Lower leg skin (tissue), 3 donors: Measurements from ENCODE around the gene TMEM37.

Experiments used
- POLR2A ChIP-seq, 2 donors: fragments of 450-650 bp; IDR thresholded peaks; one replicate each; pipeline ENCODE4 v1.6.1; 2016 to 2017; ENCODE audit warnings: antibody characterized with exemption in 2 of 2, mild to moderate bottlenecking in 1 of 2, moderate library complexity in 1 of 2
- TF ChIP-seq, protein P1 (sequence below), 3 donors: fragments of 450-650 bp; IDR thresholded peaks; one replicate each; pipeline ENCODE4 v1.5.1; 2016; ENCODE audit warnings: antibody characterized with exemption in 3 of 3, mild to moderate bottlenecking in 3 of 3, moderate library complexity in 2 of 3

DNA sequence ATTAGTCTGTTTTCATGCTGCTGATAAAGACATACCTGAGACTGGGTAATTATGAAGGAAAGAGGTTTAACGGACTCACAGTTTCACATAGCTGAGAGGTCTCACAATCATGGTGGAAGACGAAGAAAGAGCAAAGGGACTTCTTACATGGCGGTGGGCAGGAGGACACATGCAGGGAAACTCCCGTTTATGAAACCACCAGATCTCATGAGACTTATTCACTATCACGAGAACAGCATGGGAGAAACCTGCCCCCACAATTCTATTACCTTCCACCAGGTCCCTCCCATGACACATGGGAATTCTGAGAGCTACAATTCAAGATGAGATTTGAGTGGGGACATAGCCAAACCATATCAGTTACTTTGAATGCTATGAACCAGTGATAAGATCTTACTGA lies 48.5 kb downstream of the TMEM37 start:
- TF ChIP-seq, protein P1, sequence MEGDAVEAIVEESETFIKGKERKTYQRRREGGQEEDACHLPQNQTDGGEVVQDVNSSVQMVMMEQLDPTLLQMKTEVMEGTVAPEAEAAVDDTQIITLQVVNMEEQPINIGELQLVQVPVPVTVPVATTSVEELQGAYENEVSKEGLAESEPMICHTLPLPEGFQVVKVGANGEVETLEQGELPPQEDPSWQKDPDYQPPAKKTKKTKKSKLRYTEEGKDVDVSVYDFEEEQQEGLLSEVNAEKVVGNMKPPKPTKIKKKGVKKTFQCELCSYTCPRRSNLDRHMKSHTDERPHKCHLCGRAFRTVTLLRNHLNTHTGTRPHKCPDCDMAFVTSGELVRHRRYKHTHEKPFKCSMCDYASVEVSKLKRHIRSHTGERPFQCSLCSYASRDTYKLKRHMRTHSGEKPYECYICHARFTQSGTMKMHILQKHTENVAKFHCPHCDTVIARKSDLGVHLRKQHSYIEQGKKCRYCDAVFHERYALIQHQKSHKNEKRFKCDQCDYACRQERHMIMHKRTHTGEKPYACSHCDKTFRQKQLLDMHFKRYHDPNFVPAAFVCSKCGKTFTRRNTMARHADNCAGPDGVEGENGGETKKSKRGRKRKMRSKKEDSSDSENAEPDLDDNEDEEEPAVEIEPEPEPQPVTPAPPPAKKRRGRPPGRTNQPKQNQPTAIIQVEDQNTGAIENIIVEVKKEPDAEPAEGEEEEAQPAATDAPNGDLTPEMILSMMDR (IDR thresholded peaks at IDR 0.05) = no peak
- no peak for TF ChIP-seq POLR2A (IDR thresholded peaks at IDR 0.05)
